SK-N-MC (cell line): ENCODE measurements around the gene EBLN1.

Source experiments
- DNase-seq: peaks from one replicate; pipeline ENCODE4 v3.0.0-alpha.2; 2011; ENCODE audit warnings: low read depth, low spot score
- H3K27ac ChIP-seq: fragments of 200-600 bp; sonication (generic); 2 replicates; pipeline ENCODE4 v1.5.1; 2016; ENCODE audit warnings: mixed run types
- H3K36me3 ChIP-seq: fragments of 200-600 bp; sonication (generic); 2 replicates; pipeline ENCODE4 v1.6.1; 2017; ENCODE audit warnings: antibody characterized with exemption, low read length, mixed read lengths; ENCODE audit not compliant: insufficient read depth
- H3K4me3 ChIP-seq: fragments of 200-600 bp; sonication (generic); 2 replicates; pipeline ENCODE4 v1.5.1; 2016
- H3K9ac ChIP-seq: fragments of 200-600 bp; sonication (generic); 2 replicates; pipeline ENCODE4 v1.8.0; 2017; ENCODE audit warnings: mixed run types, mixed read lengths; ENCODE audit not compliant: insufficient read length
- H3K9me3 ChIP-seq: fragments of 200-600 bp; sonication (generic); 2 replicates; pipeline ENCODE4 v1.6.1; 2017; ENCODE audit warnings: low read depth, mild to moderate bottlenecking, antibody characterized with exemption, low read length, moderate library complexity, mixed read lengths
- EZH2 ChIP-seq: fragments of 200-600 bp; sonication (generic); IDR thresholded peaks from one replicate; pipeline ENCODE4 v1.6.1; 2017; ENCODE audit warnings: antibody characterized with exemption
- FOXP2 ChIP-seq: optimal IDR thresholded peaks from 2 replicates; pipeline ENCODE3; 2011; ENCODE audit warnings: mild to moderate bottlenecking, moderate library complexity; ENCODE audit not compliant: insufficient read depth; ENCODE audit errors: extremely low read length, control extremely low read depth
- POLR2AphosphoS5 ChIP-seq: IDR thresholded peaks from 2 replicates; pipeline ENCODE4 v1.6.1; 2012; ENCODE audit warnings: mild to moderate bottlenecking, low read depth, low read length, borderline replicate concordance

EBLN1 gene

GRCh38 chr10:22231260-22231659 is 13.4 kb upstream of the EBLN1 start:
- H3K36me3 ChIP-seq: no peaks in the 10 kb centered on the region
- H3K4me3 ChIP-seq: peak overlapping the region; percentile 90
- H3K9me3 ChIP-seq: no peaks in the 10 kb centered on the region
- no peak for DNase-seq
- no peak overlapping the region for H3K9ac ChIP-seq
- TF ChIP-seq EZH2 (no peak), POLR2AphosphoS5 (no peak), FOXP2 (no peak)
- H3K27ac ChIP-seq: peak overlapping the region; percentile 62; the same call in 1 of the 2 replicates

GRCh38 chr10:22230158-22230833 is 12.5 kb upstream of the EBLN1 start:
- TF ChIP-seq FOXP2 (no peak), EZH2 (no peak), POLR2AphosphoS5 (peak; percentile 48; the same call in 1 of the 2 replicates)
- no peaks in the 10 kb centered on the region for H3K36me3 ChIP-seq
- H3K9ac ChIP-seq: peak overlapping the region; percentile 86
- H3K27ac ChIP-seq: peak overlapping the region; percentile 62; the same call in 1 of the 2 replicates
- no peak for DNase-seq
- H3K9me3 ChIP-seq: no peaks in the 10 kb centered on the region
- H3K4me3 ChIP-seq: peak overlapping the region; percentile 90

GRCh38 chr10:22229802-22230157 is 12.0 kb upstream of the EBLN1 start:
- Histone ChIP-seq H3K27ac (peak overlapping the region; percentile 61; the same call in 1 of the 2 replicates), H3K4me3 (peak overlapping the region; percentile 90), H3K36me3 (no peaks in the 10 kb centered on the region), H3K9ac (peak overlapping the region; percentile 86), H3K9me3 (no peaks in the 10 kb centered on the region)
- DNase-seq: no peak
- TF ChIP-seq POLR2AphosphoS5 (no peak), EZH2 (no peak), FOXP2 (no peak)

GRCh38 chr10:22228943-22229801 is 11.4 kb upstream of the EBLN1 start:
- DNase-seq: peak; percentile 56
- TF ChIP-seq EZH2 (no peak), POLR2AphosphoS5 (no peak), FOXP2 (no peak)

GRCh38 chr10:22228167-22228938 is 10.5 kb upstream of the EBLN1 start:
- Histone ChIP-seq H3K9ac (peak overlapping the region; percentile 72), H3K36me3 (no peaks in the 10 kb centered on the region), H3K4me3 (peak overlapping the region; percentile 90), H3K27ac (peak overlapping the region; percentile 75), H3K9me3 (no peaks in the 10 kb centered on the region)
- DNase-seq: no peak
- TF ChIP-seq EZH2 (no peak), POLR2AphosphoS5 (no peak), FOXP2 (no peak)

More at GRCh38 chr10:22228943-22229801, 11.4 kb upstream of the EBLN1 start:
- Histone ChIP-seq H3K27ac (peak overlapping the region; percentile 75), H3K4me3 (peak overlapping the region; percentile 90), H3K9ac (peak overlapping the region; percentile 86), H3K9me3 (no peaks in the 10 kb centered on the region), H3K36me3 (no peaks in the 10 kb centered on the region)

- DNase-seq: no peak
- Histone ChIP-seq H3K9me3 (no peaks in the 10 kb centered on the region), H3K36me3 (no peaks in the 10 kb centered on the region), H3K9ac (no peak overlapping the region), H3K27ac (no peak overlapping the region), H3K4me3 (no peak overlapping the region)
- TF ChIP-seq EZH2 (no peak), FOXP2 (no peak)
Observed at GRCh38 chr10:22226599-22226998, 8.8 kb upstream of the EBLN1 start.

GRCh38 chr10:22222236-22223190 is 4.7 kb upstream of the EBLN1 start:
- DNase-seq: no peak
- Histone ChIP-seq H3K9ac (no peak overlapping the region), H3K27ac (no peak overlapping the region), H3K4me3 (no peak overlapping the region), H3K9me3 (no peaks in the 10 kb centered on the region), H3K36me3 (no peaks in the 10 kb centered on the region)
- TF ChIP-seq POLR2AphosphoS5: no peak
- TF ChIP-seq EZH2: no peak
- no peak for TF ChIP-seq FOXP2

- Histone ChIP-seq H3K27ac (no peak overlapping the region), H3K9me3 (no peaks in the 10 kb centered on the region), H3K9ac (no peak overlapping the region), H3K4me3 (no peak overlapping the region), H3K36me3 (no peaks in the 10 kb centered on the region)
- TF ChIP-seq EZH2: no peak
- no peak for DNase-seq
Observed at GRCh38 chr10:22219308-22219707, 1.5 kb upstream of the EBLN1 start.
